ENCODE data around the gene PTDSS2.

The PTDSS2 gene

GRCh38 chr11:492427-493226 is 42.5 kb downstream of the PTDSS2 start:
- DNase-seq = no peak

GRCh38 chr11:494761-495536 is 44.9 kb downstream of the PTDSS2 start:
- no peak for DNase-seq

GRCh38 chr11:495537-495931 is 45.5 kb downstream of the PTDSS2 start:
- DNase-seq = no peak

- DNase-seq = no peak
Observed at GRCh38 chr11:496834-497564, 46.9 kb downstream of the PTDSS2 start.

- DNase-seq = no peak
Observed at GRCh38 chr11:497565-498296, 47.7 kb downstream of the PTDSS2 start.

GRCh38 chr11:498297-499181 is 48.5 kb downstream of the PTDSS2 start:
- no peak for DNase-seq

GRCh38 chr11:499201-500076 is 49.4 kb downstream of the PTDSS2 start:
- no peak for DNase-seq

- DNase-seq = no peak
Observed at GRCh38 chr11:501001-501682, 51.1 kb downstream of the PTDSS2 start.

- no peak for DNase-seq
Observed at GRCh38 chr11:501683-502287, 51.7 kb downstream of the PTDSS2 start.

GRCh38 chr11:502288-503178 is 52.5 kb downstream of the PTDSS2 start:
- DNase-seq = no peak

GRCh38 chr11:503179-503981 is 53.3 kb downstream of the PTDSS2 start:
- DNase-seq = no peak

GRCh38 chr11:504053-504993 is 54.2 kb downstream of the PTDSS2 start:
- peak; percentile 78 for DNase-seq

- DNase-seq = no peak
Observed at GRCh38 chr11:504994-505344, 54.9 kb downstream of the PTDSS2 start.

- peak; percentile 78 for DNase-seq
Observed at GRCh38 chr11:506238-506994, 56.3 kb downstream of the PTDSS2 start.

GRCh38 chr11:506995-507726 is 57.1 kb downstream of the PTDSS2 start, which contains the start of gene RNH1:
TSS of gene RNH1 (minus strand) at chr11:507242. CDS start at chr11:502162, 5,080 bp downstream.
- DNase-seq = peak; percentile 96

Measured in right kidney (tissue), 1 donor.